Right cardiac atrium (tissue), 5 donors: ENCODE measurements around the gene CENPS. TPM values are rescaled to one million over a fixed set of nuclear protein-coding genes. Genes with fewer than 3 reads are reported as not detected.
A peak's percentile ranks its signal among the peaks of the same experiment; 100 is the strongest.
"Not testable (repeated sequence)": the region's sequence is repeated elsewhere in the genome, so short reads cannot be mapped to it uniquely, and the experiment has no call there.

ENCODE experiments used
- ATAC-seq, 2 donors: fragments of 200-7000 bp; cut with Tn5 transposase; one replicate each; pipeline versions ENCODE4 v1.8.0 to v1.9.1; 2020; ENCODE audit warnings: moderate library complexity in 2 of 2, mild to moderate bottlenecking in 1 of 2
- DNase-seq, 3 donors: peaks; one replicate each; pipeline ENCODE4 v3.0.0-alpha.2; 2020
- H3K27ac ChIP-seq: one replicate; pipeline ENCODE4 v1.5.1; 2013; ENCODE audit warnings: mild to moderate bottlenecking, low read length, control low read depth, moderate library complexity
- H3K27me3 ChIP-seq: one replicate; pipeline ENCODE4 v1.6.1; 2013; ENCODE audit not compliant: control insufficient read depth, insufficient read depth
- H3K4me1 ChIP-seq: one replicate; pipeline ENCODE4 v1.6.1; 2013; ENCODE audit warnings: low read length; ENCODE audit not compliant: control insufficient read depth, insufficient read depth
- H3K4me3 ChIP-seq: one replicate; pipeline ENCODE4 v1.5.1; 2013; ENCODE audit warnings: low read length, control low read depth
- H3K9me3 ChIP-seq: one replicate; pipeline ENCODE4 v1.6.1; 2013; ENCODE audit warnings: low read length; ENCODE audit not compliant: control insufficient read depth
- WGBS: extraction: QIAGEN DNeasy Blood & Tissue Kit; methylation state at CpG from one replicate; pipeline ENCODE4 v1.1.7; 2013; 5-methylcytosine and 5-hydroxymethylcytosine counted together
- intact Hi-C, 4 donors: fragments of 100-400 bp; cut with DNase I; formaldehyde crosslinking; loops; one replicate each; pipeline versions ENCODE4 v1.11.0 to v1.14.0; 2022 to 2023
- polyA plus RNA-seq: library from polyadenylated mRNA; stranded (reverse); fragments of 200-250 nt; gene quantifications from one replicate; pipeline ENCODE4 v1.2.3, GENCODE V29; 2013
- total RNA-seq, 4 donors: library from RNA; stranded (reverse); fragmentation: NEBNext Ultra II Directional; extraction: Animal tissue kit (Norgen Biotek cat#: 25700); gene quantifications; one replicate each; pipeline ENCODE4 v1.2.1, GENCODE V29; 2021
- donor health status: healthy with polysubstance abuse.
- donor health status: DM: no; HTN: yes; CAD: no.
- donor health status: DM: no; HTN: no; CAD: no.
- donor health status: DM: no; HTN: yes; CAD: no; lungs with severe emphysema.
- donor health status: DM: yes; HTN: yes; CAD: no.

Gene CENPS
- total and polyA plus RNA-seq, 5 donors, result 5.2 to 9.7 (median 8.2) TPM

GRCh38 chr1:10473145-10473765 lies 43.0 kb downstream of the CENPS start:
- H3K27ac ChIP-seq, result no peak overlapping the region
- ATAC-seq, result no peak
- intact Hi-C loops, result loop anchor here in 1 of 4 donors (10.0 kb wide), 1 partner anchor 62 kb away; no protein-coding TSS in a partner anchor
- H3K4me3 ChIP-seq, result no peak overlapping the region
- H3K9me3 ChIP-seq, result no peaks in the 10 kb centered on the region
- no peaks in the 10 kb centered on the region for H3K4me1 ChIP-seq
- DNase-seq, result no peak
- 90% methylated on average over 23 of the region's 23 CpGs for WGBS
- no peaks in the 10 kb centered on the region for H3K27me3 ChIP-seq

GRCh38 chr1:10474309-10474612 lies 44.0 kb downstream of the CENPS start:
- WGBS, result 89% methylated on average over 10 of the region's 10 CpGs
- intact Hi-C loops, result loop anchor here in 1 of 4 donors (10.0 kb wide), 1 partner anchor 61 kb away; no protein-coding TSS in a partner anchor
- not testable (repeated sequence) for H3K27ac ChIP-seq

GRCh38 chr1:10474613-10475507 lies 44.6 kb downstream of the CENPS start, which contains the start of gene PEX14:
Gene PEX14 (plus strand): TSS chr1:10474950. CDS start chr1:10474967, 17 bp downstream.
- DNase-seq, result peak; percentile 89 to 95 (median 93)
- no peaks in the 10 kb centered on the region for H3K4me1 ChIP-seq
- ATAC-seq, result peak; percentile 93
- no peaks in the 10 kb centered on the region for H3K27me3 ChIP-seq
- peak within 1 kb of the TSS; percentile 92 for H3K4me3 ChIP-seq
- intact Hi-C loops, result loop anchor here in 1 of 4 donors (10.0 kb wide), 1 partner anchor 60 kb away; no protein-coding TSS in a partner anchor
- WGBS, result 11% methylated on average over 49 of the region's 50 CpGs
- H3K27ac ChIP-seq, result peak within 1 kb of the TSS; percentile 68
- H3K9me3 ChIP-seq, result no peaks in the 10 kb centered on the region

More at GRCh38 chr1:10474309-10474612, 44.0 kb downstream of the CENPS start:
- ATAC-seq, H3K27me3 ChIP-seq, H3K9me3 ChIP-seq, DNase-seq, H3K4me1 ChIP-seq: not testable (repeated sequence)
- H3K4me3 ChIP-seq, result peak overlapping the region; percentile 92

GRCh38 chr1:10475510-10475909 lies 45.3 kb downstream of the CENPS start:
- DNase-seq, result no peak
- Histone ChIP-seq H3K4me3 (peak overlapping the region; percentile 92), H3K9me3 (no peaks in the 10 kb centered on the region), H3K27me3 (no peaks in the 10 kb centered on the region), H3K27ac (peak overlapping the region; percentile 68), H3K4me1 (no peaks in the 10 kb centered on the region)
- intact Hi-C loops, result loop anchor here in 1 of 4 donors (10.0 kb wide), 1 partner anchor 59 kb away; no protein-coding TSS in a partner anchor
- 2% methylated on average over 13 of the region's 13 CpGs for WGBS
- peak in 1 of 2 donors; percentile 8 for ATAC-seq

GRCh38 chr1:10479296-10479695 lies 49.1 kb downstream of the CENPS start:
- DNase-seq, result no peak
- 78% methylated on average over 8 of the region's 8 CpGs for WGBS

GRCh38 chr1:10480614-10481013 lies 50.4 kb downstream of the CENPS start:
- Histone ChIP-seq H3K9me3 (no peaks in the 10 kb centered on the region), H3K27ac (no peak overlapping the region), H3K27me3 (no peaks in the 10 kb centered on the region), H3K4me1 (no peaks in the 10 kb centered on the region), H3K4me3 (no peak overlapping the region)
- WGBS, result 87% methylated on average over 2 of the region's 2 CpGs
- no peak for DNase-seq
- ATAC-seq, result no peak
- intact Hi-C loops, result no loop called here

More at GRCh38 chr1:10479296-10479695, 49.1 kb downstream of the CENPS start:
- no peak overlapping the region for H3K27ac ChIP-seq
- no peaks in the 10 kb centered on the region for H3K9me3 ChIP-seq
- no peaks in the 10 kb centered on the region for H3K4me1 ChIP-seq
- no peak overlapping the region for H3K4me3 ChIP-seq
- intact Hi-C loops, result loop anchor here in 1 of 4 donors (10.0 kb wide), 1 partner anchor 56 kb away; no protein-coding TSS in a partner anchor
- no peak for ATAC-seq
- H3K27me3 ChIP-seq, result no peaks in the 10 kb centered on the region

GRCh38 chr1:10484521-10484920 lies 54.3 kb downstream of the CENPS start:
- no peaks in the 10 kb centered on the region for H3K9me3 ChIP-seq
- no peak for DNase-seq
- H3K4me1 ChIP-seq, result no peaks in the 10 kb centered on the region
- no peaks in the 10 kb centered on the region for H3K27me3 ChIP-seq
- H3K27ac ChIP-seq, result no peak overlapping the region
- 83% methylated on average over 6 of the region's 6 CpGs for WGBS
- peak in 1 of 2 donors; percentile 33 for ATAC-seq
- intact Hi-C loops, result no loop called here
- H3K4me3 ChIP-seq, result no peak overlapping the region

- H3K27me3 ChIP-seq, result no peaks in the 10 kb centered on the region
- ATAC-seq (no peak), DNase-seq (no peak)
- no peak overlapping the region for H3K4me3 ChIP-seq
- H3K9me3 ChIP-seq, result no peaks in the 10 kb centered on the region
- WGBS, result 62% methylated on average over 4 of the region's 4 CpGs
- intact Hi-C loops, result loop anchor here in 1 of 4 donors (10.0 kb wide), 1 partner anchor 55 kb away; the partner anchor contains the start of gene CENPS
- H3K27ac ChIP-seq, result no peak overlapping the region
- no peaks in the 10 kb centered on the region for H3K4me1 ChIP-seq
These were observed 59.2 kb downstream of the CENPS start for GRCh38 chr1:10489291-10490055.

GRCh38 chr1:10490286-10490970 lies 60.2 kb downstream of the CENPS start:
- no peaks in the 10 kb centered on the region for H3K27me3 ChIP-seq
- no peak overlapping the region for H3K27ac ChIP-seq
- intact Hi-C loops, result loop anchor here in 1 of 4 donors (10.0 kb wide), 1 partner anchor 56 kb away; the partner anchor contains the start of gene CENPS
- H3K4me1 ChIP-seq, result peaks cover 5% of the 10 kb centered on the region
- no peak for ATAC-seq
- H3K4me3 ChIP-seq, result no peak overlapping the region
- no peaks in the 10 kb centered on the region for H3K9me3 ChIP-seq
- no peak for DNase-seq
- WGBS, result 84% methylated on average over 12 of the region's 12 CpGs
